GM21528 (cell line): Measurements from ENCODE around the gene GSN.

Source experiments
- ATAC-seq: cut with Tn5 transposase; IDR thresholded peaks from one replicate; pipeline ENCODE4 v1.9.1; 2021; ENCODE audit warnings: mild to moderate bottlenecking, moderate library complexity; ENCODE audit not compliant: unreplicated experiment, low FRiP score

The GSN gene

GRCh38 chr9:121271368-121272341, 3.7 kb downstream of the GSN start:
- no peak for ATAC-seq

- no peak for ATAC-seq
Measured at GRCh38 chr9:121272401-121272948, 4.5 kb downstream of the GSN start.

GRCh38 chr9:121273064-121273775, 5.3 kb downstream of the GSN start:
- ATAC-seq: no peak

- ATAC-seq: no peak
Measured at GRCh38 chr9:121274851-121275250, 6.9 kb downstream of the GSN start.

GRCh38 chr9:121275781-121276658, 8.1 kb downstream of the GSN start:
- no peak for ATAC-seq

- ATAC-seq: no peak
Measured at GRCh38 chr9:121277026-121277425, 9.1 kb downstream of the GSN start.

- no peak for ATAC-seq
Measured at GRCh38 chr9:121277518-121278295, 9.7 kb downstream of the GSN start.

GRCh38 chr9:121278477-121279261, 10.7 kb downstream of the GSN start:
- ATAC-seq: no peak

- no peak for ATAC-seq
Measured at GRCh38 chr9:121279776-121280388, 11.9 kb downstream of the GSN start.

GRCh38 chr9:121280715-121281613, 13.0 kb downstream of the GSN start:
- no peak for ATAC-seq

- ATAC-seq: no peak
Measured at GRCh38 chr9:121281614-121282276, 13.8 kb downstream of the GSN start.

- no peak for ATAC-seq
Measured at GRCh38 chr9:121282277-121283079, 14.5 kb downstream of the GSN start.

GRCh38 chr9:121283080-121283398, 15.1 kb downstream of the GSN start:
- no peak for ATAC-seq

GRCh38 chr9:121283856-121284732, 16.1 kb downstream of the GSN start:
- no peak for ATAC-seq

- ATAC-seq: no peak
Measured at GRCh38 chr9:121284733-121285451, 16.9 kb downstream of the GSN start.
